ENCODE measurements around the gene PSEN1. TPM values are rescaled to one million over a fixed set of nuclear protein-coding genes. Genes with fewer than 3 reads are reported as not detected.
"Not testable (repeated sequence)": the region's sequence is repeated elsewhere in the genome, so short reads cannot be mapped to it uniquely, and the experiment has no call there.

The PSEN1 gene
- total and polyA plus RNA-seq, 9 donors = 27.4 to 36.1 (median 31.0) TPM

- WGBS (ENCODE audit: insufficient coverage) = no CpG with 5 or more reads among the region's 3 CpGs
- Histone ChIP-seq H3K27me3 (ENCODE audit: control insufficient read depth, insufficient read depth, low read length) (no peaks in the 10 kb centered on the region), H3K9me3 (replicated peaks; ENCODE audit: control insufficient read depth, low read depth, low read length) (no peaks in the 10 kb centered on the region)
Observed at GRCh38 chr14:73173092-73173735, 36.9 kb downstream of the PSEN1 start.

GRCh38 chr14:73176685-73177084 is 40.4 kb downstream of the PSEN1 start:
- Histone ChIP-seq H3K4me3 (ENCODE audit: low read length) (no peak overlapping the region), H3K4me1 (ENCODE audit: control insufficient read depth, insufficient read depth, low read length) (no peaks in the 10 kb centered on the region), H3K36me3 (ENCODE audit: control insufficient read depth, insufficient read depth, low read length) (peaks cover 39% of the 10 kb centered on the region), H3K27me3 (ENCODE audit: control insufficient read depth, insufficient read depth, low read length) (no peaks in the 10 kb centered on the region), H3K27ac (ENCODE audit: low read length) (no peak overlapping the region), H3K9me3 (replicated peaks; ENCODE audit: control insufficient read depth, low read depth, low read length) (no peaks in the 10 kb centered on the region)
- WGBS (ENCODE audit: insufficient coverage) = 79% methylated on average over 3 of the region's 3 CpGs
- DNase-seq = no peak

More at GRCh38 chr14:73173092-73173735, 36.9 kb downstream of the PSEN1 start:
- peak; percentile 61 for DNase-seq
- H3K27ac ChIP-seq (ENCODE audit: low read length) = no peak overlapping the region
- H3K4me3 ChIP-seq (ENCODE audit: low read length) = no peak overlapping the region
- peaks cover 59% of the 10 kb centered on the region for H3K36me3 ChIP-seq (ENCODE audit: control insufficient read depth, insufficient read depth, low read length)
- H3K4me1 ChIP-seq (ENCODE audit: control insufficient read depth, insufficient read depth, low read length) = peaks cover 2% of the 10 kb centered on the region

- no peak for DNase-seq
- Histone ChIP-seq H3K4me3 (ENCODE audit: low read length) (no peak overlapping the region), H3K9me3 (replicated peaks; ENCODE audit: control insufficient read depth, low read depth, low read length) (no peaks in the 10 kb centered on the region), H3K4me1 (ENCODE audit: control insufficient read depth, insufficient read depth, low read length) (no peaks in the 10 kb centered on the region), H3K27ac (ENCODE audit: low read length) (no peak overlapping the region), H3K36me3 (ENCODE audit: control insufficient read depth, insufficient read depth, low read length) (peaks cover 24% of the 10 kb centered on the region), H3K27me3 (ENCODE audit: control insufficient read depth, insufficient read depth, low read length) (no peaks in the 10 kb centered on the region)
Observed at GRCh38 chr14:73180385-73180805, 44.1 kb downstream of the PSEN1 start.

- not testable (repeated sequence) for H3K4me3 ChIP-seq (ENCODE audit: low read length); DNase-seq; H3K27me3 ChIP-seq (ENCODE audit: control insufficient read depth, insufficient read depth, low read length); H3K4me1 ChIP-seq (ENCODE audit: control insufficient read depth, insufficient read depth, low read length); H3K9me3 ChIP-seq (replicated peaks; ENCODE audit: control insufficient read depth, low read depth, low read length); H3K27ac ChIP-seq (ENCODE audit: low read length)
- 89% methylated on average over 4 of the region's 8 CpGs for WGBS (ENCODE audit: insufficient coverage)
- peaks cover 24% of the 10 kb centered on the region for H3K36me3 ChIP-seq (ENCODE audit: control insufficient read depth, insufficient read depth, low read length)
Observed at GRCh38 chr14:73180969-73181368, 44.7 kb downstream of the PSEN1 start.

- 93% methylated on average over 2 of the region's 3 CpGs for WGBS (ENCODE audit: insufficient coverage)
- Histone ChIP-seq H3K36me3 (ENCODE audit: control insufficient read depth, insufficient read depth, low read length) (peaks cover 29% of the 10 kb centered on the region), H3K27ac (ENCODE audit: low read length) (no peak overlapping the region), H3K4me1 (ENCODE audit: control insufficient read depth, insufficient read depth, low read length) (no peaks in the 10 kb centered on the region), H3K9me3 (replicated peaks; ENCODE audit: control insufficient read depth, low read depth, low read length) (no peaks in the 10 kb centered on the region), H3K4me3 (ENCODE audit: low read length) (no peak overlapping the region), H3K27me3 (ENCODE audit: control insufficient read depth, insufficient read depth, low read length) (no peaks in the 10 kb centered on the region)
- no peak for DNase-seq
Observed at GRCh38 chr14:73188501-73188911, 52.2 kb downstream of the PSEN1 start.

GRCh38 chr14:73189651-73190050 is 53.3 kb downstream of the PSEN1 start:
- H3K27ac ChIP-seq (ENCODE audit: low read length) = no peak overlapping the region
- no peak for DNase-seq
- no peaks in the 10 kb centered on the region for H3K9me3 ChIP-seq (replicated peaks; ENCODE audit: control insufficient read depth, low read depth, low read length)
- no peaks in the 10 kb centered on the region for H3K4me1 ChIP-seq (ENCODE audit: control insufficient read depth, insufficient read depth, low read length)
- H3K36me3 ChIP-seq (ENCODE audit: control insufficient read depth, insufficient read depth, low read length) = peaks cover 36% of the 10 kb centered on the region
- H3K4me3 ChIP-seq (ENCODE audit: low read length) = no peak overlapping the region
- no peaks in the 10 kb centered on the region for H3K27me3 ChIP-seq (ENCODE audit: control insufficient read depth, insufficient read depth, low read length)
- 100% methylated on average over 1 of the region's 3 CpGs for WGBS (ENCODE audit: insufficient coverage)

- WGBS (ENCODE audit: insufficient coverage) = no CpG with 5 or more reads among the region's 2 CpGs
- H3K27ac ChIP-seq (ENCODE audit: low read length) = no peak overlapping the region
- peaks cover 40% of the 10 kb centered on the region for H3K36me3 ChIP-seq (ENCODE audit: control insufficient read depth, insufficient read depth, low read length)
- no peak for DNase-seq
- no peaks in the 10 kb centered on the region for H3K4me1 ChIP-seq (ENCODE audit: control insufficient read depth, insufficient read depth, low read length)
- no peak overlapping the region for H3K4me3 ChIP-seq (ENCODE audit: low read length)
- H3K27me3 ChIP-seq (ENCODE audit: control insufficient read depth, insufficient read depth, low read length) = no peaks in the 10 kb centered on the region
- no peaks in the 10 kb centered on the region for H3K9me3 ChIP-seq (replicated peaks; ENCODE audit: control insufficient read depth, low read depth, low read length)
Observed at GRCh38 chr14:73191441-73191840, 55.1 kb downstream of the PSEN1 start.

GRCh38 chr14:73194306-73194705 is 58.0 kb downstream of the PSEN1 start:
- 94% methylated on average over 3 of the region's 8 CpGs for WGBS (ENCODE audit: insufficient coverage)
- H3K9me3 ChIP-seq (replicated peaks; ENCODE audit: control insufficient read depth, low read depth, low read length); H3K4me3 ChIP-seq (ENCODE audit: low read length); H3K27me3 ChIP-seq (ENCODE audit: control insufficient read depth, insufficient read depth, low read length); H3K27ac ChIP-seq (ENCODE audit: low read length); H3K4me1 ChIP-seq (ENCODE audit: control insufficient read depth, insufficient read depth, low read length); DNase-seq: not testable (repeated sequence)
- H3K36me3 ChIP-seq (ENCODE audit: control insufficient read depth, insufficient read depth, low read length) = peaks cover 41% of the 10 kb centered on the region

GRCh38 chr14:73198253-73198652 is 61.9 kb downstream of the PSEN1 start:
- H3K27ac ChIP-seq (ENCODE audit: low read length) = no peak overlapping the region
- H3K9me3 ChIP-seq (replicated peaks; ENCODE audit: control insufficient read depth, low read depth, low read length) = no peaks in the 10 kb centered on the region
- H3K4me1 ChIP-seq (ENCODE audit: control insufficient read depth, insufficient read depth, low read length) = no peaks in the 10 kb centered on the region
- no peak for DNase-seq
- H3K27me3 ChIP-seq (ENCODE audit: control insufficient read depth, insufficient read depth, low read length) = no peaks in the 10 kb centered on the region
- peaks cover 34% of the 10 kb centered on the region for H3K36me3 ChIP-seq (ENCODE audit: control insufficient read depth, insufficient read depth, low read length)
- H3K4me3 ChIP-seq (ENCODE audit: low read length) = no peak overlapping the region
- WGBS (ENCODE audit: insufficient coverage) = 81% methylated on average over 2 of the region's 2 CpGs

- Histone ChIP-seq H3K9me3 (replicated peaks; ENCODE audit: control insufficient read depth, low read depth, low read length) (peaks cover 4% of the 10 kb centered on the region), H3K27ac (ENCODE audit: low read length) (no peak overlapping the region), H3K4me3 (ENCODE audit: low read length) (no peak overlapping the region), H3K27me3 (ENCODE audit: control insufficient read depth, insufficient read depth, low read length) (no peaks in the 10 kb centered on the region), H3K36me3 (ENCODE audit: control insufficient read depth, insufficient read depth, low read length) (peaks cover 49% of the 10 kb centered on the region), H3K4me1 (ENCODE audit: control insufficient read depth, insufficient read depth, low read length) (no peaks in the 10 kb centered on the region)
- no peak for DNase-seq
- WGBS (ENCODE audit: insufficient coverage) = no CpG with 5 or more reads among the region's 2 CpGs
Observed at GRCh38 chr14:73203527-73203926, 67.2 kb downstream of the PSEN1 start.

DNA sequence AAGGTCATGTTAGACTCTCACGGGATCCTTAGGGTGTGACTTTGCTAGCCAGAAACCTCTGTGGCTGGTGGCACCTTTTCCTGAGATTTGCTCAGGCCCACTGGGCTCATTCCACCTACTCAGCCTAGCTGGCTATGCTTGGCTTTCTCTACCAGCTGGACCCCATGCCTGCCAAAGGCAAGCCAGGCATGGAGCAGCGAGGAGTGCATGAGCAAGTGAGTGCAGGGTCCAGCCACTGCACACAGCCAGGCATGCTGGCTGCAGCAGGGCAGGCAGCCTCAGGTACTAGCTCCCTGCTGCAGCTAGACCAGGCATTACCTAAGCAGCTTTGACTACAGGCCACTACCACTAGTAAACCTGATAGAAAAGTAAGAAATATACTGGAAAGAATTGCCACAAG is 71.3 kb downstream of the PSEN1 start:
- Histone ChIP-seq H3K4me1 (ENCODE audit: control insufficient read depth, insufficient read depth, low read length) (no peaks in the 10 kb centered on the region), H3K9me3 (replicated peaks; ENCODE audit: control insufficient read depth, low read depth, low read length) (peaks cover 4% of the 10 kb centered on the region), H3K27me3 (ENCODE audit: control insufficient read depth, insufficient read depth, low read length) (no peaks in the 10 kb centered on the region), H3K36me3 (ENCODE audit: control insufficient read depth, insufficient read depth, low read length) (peaks cover 50% of the 10 kb centered on the region), H3K27ac (ENCODE audit: low read length) (no peak overlapping the region), H3K4me3 (ENCODE audit: low read length) (no peak overlapping the region)
- no peak for DNase-seq
- 100% methylated on average over 1 of the region's 2 CpGs for WGBS (ENCODE audit: insufficient coverage)
